NK-92 treated with Interleukin-12 subunit alpha and Interleukin-12 subunit beta, amount 100 ng/mL, for 24 hours (cell line): ENCODE data around the gene ZFP62.
A peak's percentile ranks its signal among the peaks of the same experiment; 100 is the strongest.

Source experiments
- DNase-seq: peaks from one replicate; lab custom pipeline; 2025; lab: John Stamatoyannopoulos, UW

ZFP62 gene

DNA sequence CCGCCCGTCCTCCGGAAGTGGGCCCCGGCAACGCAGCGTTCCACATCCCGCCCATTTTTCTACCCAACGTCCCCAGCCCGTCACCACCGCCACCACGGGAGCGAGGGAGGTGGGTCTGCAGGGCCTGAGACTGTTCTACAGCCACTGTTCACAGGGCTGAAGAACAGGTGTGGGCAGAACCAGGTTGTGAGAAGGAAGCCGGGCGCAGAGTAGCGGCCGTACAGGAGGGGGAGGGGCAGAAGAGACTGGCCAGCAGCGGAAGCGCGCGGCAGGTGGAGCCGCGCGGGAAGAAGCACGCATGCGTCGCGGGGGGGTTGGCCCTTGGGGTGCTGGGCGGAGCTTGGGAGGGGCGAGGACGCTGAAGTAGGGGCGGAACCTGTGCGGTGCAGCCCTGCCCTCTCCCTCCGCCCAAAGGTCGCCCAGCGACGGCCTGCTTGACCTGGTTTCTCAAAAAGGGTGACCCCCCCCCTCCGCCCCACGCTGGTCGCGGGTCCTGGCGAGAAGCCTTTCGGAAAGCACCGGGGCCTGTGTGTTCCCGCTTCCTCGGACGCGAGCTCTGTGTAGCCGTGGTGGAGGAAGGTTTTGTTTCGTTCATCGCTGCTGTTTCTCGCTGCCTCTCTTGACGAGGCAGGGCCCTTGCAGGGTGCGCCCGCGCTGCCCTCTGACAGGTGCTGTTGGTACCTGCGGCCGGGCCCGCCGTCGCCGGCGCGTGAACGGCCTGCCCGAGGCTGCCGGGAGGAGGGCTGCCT lies 50.7 kb downstream of the ZFP62 start:
- DNase-seq = peak; percentile 98

DNA sequence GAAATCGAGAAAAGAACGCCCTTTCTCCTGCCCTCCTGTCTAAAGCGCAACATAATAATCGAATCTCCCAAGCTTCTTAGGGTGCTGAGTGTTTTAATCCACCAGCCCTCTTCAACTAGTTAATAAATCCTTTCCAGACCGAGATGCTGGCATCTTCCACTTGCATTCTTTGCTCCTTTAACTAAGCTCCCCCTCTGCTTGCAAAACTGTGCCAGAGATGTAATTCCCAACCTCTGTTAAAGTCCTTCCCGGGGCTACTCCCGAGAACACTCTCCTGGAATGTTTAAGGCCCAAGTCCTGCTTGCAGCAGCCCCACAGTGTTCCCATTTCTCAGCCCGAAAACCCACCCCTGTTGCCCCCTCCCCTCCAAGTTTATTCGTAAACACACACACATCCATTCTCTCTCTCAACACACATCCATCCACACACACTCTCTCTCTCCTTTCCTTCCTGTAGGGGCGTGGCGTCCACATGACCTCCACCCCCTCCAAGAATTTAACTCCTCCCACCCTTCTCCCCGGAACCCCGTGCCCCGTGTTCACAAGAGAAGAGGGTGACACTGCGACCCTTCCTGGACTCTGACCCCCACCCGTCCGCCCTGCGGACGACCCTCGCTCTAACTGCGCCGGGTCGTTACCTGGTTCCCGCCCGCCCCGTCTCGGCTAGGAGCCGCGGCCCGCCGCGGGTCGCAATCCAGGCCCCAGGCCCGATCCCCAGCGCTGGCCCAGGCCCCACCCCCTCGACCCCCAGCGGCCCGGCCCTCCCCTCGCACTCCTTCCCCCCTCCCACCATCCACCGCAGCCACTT lies 51.5 kb downstream of the ZFP62 start:
- DNase-seq = peak; percentile 95

DNA sequence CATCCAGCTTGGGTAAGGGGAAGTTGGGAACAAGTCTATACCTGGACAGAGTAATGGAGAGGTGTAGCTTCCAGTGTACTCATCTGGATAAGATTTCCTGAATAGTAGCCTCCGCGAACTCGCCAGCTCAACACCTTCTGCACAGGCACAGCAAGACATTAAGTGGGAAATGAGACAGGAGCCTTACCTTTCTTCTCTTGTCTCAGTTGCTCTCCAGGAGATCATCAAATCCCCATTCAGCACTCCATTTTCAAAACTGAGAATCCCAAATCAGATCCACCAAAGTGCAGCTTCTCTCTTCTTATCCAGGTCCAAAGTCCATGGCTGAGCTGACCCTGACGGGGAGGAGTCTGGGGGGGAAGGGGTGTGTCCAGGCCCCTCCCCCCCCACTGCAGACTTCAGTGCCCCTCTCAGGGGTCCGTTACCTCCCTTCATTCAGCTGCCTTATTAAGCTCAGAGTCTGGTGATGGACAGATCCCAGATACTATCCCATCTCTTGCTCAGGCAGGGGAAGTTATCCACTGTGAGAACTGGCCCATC lies 52.5 kb downstream of the ZFP62 start:
- no peak for DNase-seq

DNA sequence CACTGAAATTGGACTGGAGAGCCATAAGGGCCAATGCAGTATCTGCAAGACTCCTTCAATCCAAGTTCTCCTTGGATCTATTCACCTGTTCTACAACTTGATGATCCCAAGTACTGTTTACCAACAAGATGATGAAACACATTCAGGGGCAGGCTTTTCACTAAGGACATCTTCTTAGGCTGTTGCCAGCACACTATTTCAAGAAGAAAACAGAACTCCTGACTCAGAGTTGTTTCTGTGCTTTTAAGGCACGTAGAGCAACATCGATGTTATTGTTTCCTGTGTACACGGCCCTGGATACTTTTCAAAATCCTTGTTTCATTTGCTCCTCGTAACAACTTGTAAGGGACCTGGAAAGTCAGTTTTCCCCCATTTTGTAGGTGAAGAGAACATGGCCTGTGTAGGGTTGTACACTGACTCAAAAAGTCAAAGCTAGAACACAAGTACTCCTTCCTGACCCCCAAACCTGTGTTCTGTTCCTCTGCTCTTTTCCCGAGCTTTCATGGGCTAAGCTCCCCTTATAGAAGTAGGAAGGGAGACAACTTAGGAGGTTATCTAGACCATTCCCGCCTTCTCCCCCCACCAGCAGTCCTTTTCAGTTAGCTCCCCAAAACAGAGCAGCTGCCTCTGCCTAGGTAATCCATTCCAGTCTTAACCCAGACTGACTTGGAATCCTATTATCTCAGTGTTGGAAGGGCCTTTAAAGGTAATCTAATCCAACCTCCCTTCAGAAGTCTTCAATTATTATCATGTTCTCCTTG lies 53.2 kb downstream of the ZFP62 start:
- DNase-seq = no peak

DNA sequence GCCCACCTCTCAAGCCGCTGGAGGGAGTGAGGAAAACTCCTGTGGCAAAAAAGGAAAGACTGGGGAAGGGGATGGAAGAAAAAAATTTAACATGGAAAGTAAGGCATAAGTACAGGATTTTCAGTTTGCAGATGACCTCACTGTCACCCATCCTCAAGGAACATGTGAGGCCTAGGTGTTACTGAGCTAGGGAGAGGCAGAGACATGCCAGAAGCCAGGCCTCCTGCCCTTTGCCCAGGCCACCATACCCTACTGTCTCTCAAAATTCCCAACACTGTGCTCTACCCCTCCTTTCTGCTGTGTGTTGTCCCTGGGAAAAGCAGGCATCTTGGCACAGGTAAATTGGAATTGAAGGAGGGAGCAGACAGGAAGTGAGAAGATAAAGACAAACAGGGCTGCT lies 54.0 kb downstream of the ZFP62 start:
- DNase-seq = no peak

DNA sequence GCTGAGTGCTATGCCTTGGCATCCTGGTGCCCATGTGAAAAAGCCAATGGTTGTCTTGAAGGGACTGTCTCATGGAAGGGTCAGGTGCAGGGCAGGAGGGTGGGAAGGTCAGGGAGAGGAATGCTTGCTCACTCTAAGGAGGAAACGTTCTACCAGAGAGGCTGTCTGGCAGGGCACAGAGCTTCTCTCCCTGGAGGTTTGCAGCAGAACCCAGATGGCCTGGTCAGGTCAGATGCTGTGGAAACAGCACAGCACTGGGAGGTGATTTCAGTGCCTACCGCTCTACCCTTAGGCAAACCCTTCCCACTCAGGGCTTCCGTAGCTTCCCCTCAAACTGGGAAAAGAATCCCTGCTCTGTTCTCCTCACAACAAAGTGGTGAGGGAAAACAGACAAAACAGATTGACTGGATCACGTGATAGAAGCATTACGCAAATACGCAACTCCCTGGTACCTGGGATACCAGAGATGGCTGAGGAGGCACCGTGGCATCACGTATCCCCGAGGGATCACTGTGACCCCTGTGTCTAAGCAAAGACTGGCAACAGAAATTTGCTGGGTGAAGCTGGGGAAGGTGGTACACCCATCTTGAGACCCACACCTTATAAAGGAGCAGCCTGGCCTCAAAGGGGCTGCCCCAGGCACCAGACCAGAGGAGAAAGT lies 54.6 kb downstream of the ZFP62 start:
- no peak for DNase-seq

DNA sequence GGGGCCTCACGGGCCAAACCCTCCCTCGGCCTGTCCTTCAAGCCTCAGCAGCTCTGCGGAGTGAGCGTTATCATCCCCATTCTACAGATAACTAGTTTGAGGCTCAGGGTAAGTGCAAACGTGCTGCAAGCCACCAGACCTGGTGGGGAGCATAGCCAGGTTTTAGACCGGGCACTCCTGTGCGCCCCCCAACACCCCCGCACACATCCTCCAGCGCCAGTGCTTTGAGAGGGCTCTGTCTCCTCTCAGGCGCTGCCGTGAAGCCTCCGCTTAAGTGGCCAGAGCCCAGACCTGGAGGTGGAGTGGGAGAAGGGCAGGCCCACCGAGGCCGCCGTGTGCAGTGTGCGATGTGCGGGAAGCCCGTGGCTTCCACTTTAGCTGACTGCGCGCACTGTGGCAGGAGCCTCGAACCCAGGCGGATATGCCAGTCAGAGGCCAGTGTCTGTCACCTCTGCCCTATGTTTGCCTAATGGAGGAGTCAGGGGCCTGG lies 56.9 kb downstream of the ZFP62 start:
- peak; percentile 41 for DNase-seq

DNA sequence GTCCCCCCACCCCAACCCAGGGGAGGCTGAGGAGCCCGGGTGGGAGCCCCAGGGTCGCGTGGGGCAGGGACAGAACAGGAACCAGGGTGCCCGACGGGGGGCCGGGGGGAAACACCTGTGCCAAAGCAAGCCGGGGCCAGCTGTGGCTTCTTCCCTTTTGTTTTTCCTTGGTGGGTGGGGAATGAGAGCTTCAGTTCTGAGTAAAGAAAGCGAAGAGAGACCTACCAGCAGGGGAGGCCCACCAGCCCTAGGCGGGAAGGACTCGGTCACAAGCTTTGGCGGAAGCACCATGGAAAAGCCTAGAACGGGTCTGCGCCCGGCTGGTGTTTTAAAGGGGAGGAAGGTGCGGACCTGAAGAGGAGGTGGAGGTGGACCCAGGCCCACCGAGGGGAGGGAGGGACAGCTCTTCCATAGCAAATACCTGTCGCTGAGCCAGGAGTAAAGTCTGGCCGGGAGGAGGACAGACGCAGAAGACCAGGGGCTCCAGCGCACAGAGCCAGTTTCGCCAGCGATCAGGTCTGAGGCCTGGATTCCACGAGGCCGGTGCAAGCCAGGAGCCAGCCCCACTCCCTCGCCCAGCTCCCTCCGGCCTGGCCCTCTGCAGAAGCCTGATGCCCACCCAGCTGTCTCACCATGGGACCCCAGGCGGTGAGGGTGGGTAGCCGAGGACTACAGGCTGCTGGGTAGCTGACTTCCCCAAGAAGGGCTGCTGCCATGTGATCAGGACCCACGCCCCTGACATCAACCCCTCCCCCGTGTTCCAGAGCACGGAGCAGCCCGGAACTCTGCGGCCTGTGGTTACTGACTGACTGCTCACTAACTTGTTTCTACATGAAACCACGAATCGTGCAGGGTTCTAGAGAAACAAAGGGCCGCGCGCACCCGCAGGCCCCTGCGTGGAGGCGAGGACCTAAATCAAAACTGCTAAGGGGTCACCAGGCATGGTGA lies 57.6 kb downstream of the ZFP62 start:
- DNase-seq = peak; percentile 90

DNA sequence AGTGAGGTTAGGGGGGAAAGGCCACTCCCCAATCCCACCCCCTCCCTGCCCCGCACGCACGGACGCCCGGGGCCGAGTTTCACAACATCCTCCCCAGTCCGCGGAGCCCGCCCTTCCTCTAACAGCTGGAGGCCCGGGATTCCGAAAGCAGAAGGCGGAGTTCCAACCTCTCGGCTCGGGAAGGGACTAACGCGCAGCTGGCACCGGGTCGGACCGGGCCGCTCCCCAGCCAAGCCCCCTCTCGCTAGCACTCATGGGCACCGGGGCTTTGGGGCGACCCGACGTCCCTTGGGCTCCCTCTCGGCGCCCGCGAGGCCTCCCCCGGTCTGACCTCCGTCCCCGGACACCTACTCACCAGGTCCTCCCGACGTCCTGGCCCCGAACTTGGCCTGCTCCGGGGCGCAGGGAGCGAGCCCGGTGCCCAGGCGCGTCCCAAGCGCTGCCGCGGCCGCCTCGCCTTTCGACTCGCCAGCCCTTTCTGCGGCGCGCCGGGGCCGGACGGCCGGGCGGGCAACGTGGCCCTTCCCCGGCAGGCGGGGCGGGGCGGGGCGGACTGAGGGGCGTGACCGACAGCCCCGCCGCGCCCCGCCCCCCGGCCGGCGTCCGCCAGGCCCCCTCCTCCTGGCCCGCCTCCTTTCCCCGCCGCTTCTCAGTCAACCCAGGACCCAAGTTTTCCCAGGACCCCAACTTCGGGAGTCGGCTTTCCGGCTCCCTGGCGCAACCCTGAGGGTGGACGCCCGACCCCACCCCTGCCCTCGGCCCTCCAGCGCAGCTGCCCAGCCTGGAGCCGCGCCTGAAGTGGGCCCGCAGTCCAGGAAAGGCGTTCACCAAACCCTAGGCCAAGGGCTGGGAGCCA lies 58.5 kb downstream of the ZFP62 start, which contains the start of gene MGAT1:
Gene MGAT1 (minus strand): TSS at position 482 of the 856 bp plus-strand sequence. CDS start 9,835 bp downstream, outside the sequence.
- peak; percentile 81 for DNase-seq

DNA sequence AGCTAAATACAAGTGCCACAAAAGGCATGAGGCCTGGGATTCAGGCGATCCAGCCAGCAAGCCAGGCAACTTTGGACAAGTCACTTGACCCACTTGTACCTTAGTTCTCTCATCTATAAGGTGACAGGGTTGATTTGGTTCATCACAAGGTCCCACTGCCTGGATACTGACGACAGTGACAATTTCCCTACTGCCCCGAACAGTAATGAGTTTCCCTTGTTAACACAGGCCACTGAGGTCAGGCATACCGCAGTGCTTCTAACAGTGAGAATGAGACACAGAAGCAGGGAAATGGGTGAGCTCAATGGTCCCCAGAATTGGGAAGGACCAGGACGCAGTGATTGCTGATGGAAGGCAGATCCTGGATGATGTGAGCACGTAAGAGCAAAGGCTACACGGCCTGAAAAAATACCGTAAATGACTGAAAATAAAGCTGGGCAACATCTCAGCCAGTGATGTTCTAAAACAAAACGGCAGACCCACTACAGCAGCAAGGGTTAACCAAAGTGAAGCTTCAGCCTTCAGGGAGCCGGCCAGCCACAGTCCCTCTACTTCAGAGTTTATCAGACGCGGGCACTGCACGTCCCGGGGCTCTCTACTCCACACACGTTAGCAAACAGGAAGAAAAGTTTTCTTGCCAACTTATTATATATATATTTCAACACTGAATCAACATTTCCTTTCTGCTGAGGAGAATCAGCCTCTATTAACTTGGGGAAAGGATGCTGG lies 59.3 kb downstream of the ZFP62 start:
- DNase-seq = no peak

DNA sequence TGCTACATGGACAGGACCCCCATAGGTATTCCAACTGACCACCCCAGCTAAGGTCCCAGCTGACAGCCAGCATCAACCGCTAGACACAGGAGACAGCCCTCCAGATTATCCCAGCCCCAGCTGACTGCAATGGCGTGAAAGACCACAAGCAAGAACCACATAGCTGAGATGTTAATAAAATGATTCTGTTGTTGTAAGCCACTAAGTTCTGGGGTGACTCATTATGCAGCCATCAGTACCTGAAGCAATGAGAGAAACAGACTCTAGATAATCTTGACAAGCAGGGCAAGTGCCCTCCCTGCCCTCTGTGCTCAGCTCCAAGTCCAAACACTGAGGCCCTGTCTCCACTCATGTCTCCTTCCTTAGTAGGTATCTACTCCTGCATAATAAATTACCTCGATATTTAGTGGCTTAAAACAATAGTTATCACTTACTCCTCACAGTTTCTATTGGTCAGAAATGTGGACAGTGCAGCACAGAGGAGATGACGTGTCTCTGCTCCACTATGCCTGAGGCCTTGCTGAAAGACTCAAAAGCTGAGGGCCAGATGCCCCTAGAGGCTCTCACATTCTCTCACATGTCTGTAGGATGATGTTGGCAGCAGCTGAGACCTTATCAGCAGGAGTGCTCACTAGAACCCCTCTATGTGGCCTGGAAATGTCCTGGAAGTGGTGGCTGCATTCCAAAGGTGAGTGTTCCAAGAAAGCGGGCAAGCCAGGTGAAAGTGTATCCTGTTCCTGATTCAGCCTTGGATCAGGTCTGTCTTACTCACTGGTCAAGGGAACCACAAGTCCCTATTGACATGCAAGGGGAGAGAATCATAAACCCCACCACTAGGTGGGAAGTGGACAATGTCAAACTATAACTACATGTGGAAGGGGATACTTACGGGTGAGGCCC lies 60.9 kb downstream of the ZFP62 start:
- peak; percentile 35 for DNase-seq

DNA sequence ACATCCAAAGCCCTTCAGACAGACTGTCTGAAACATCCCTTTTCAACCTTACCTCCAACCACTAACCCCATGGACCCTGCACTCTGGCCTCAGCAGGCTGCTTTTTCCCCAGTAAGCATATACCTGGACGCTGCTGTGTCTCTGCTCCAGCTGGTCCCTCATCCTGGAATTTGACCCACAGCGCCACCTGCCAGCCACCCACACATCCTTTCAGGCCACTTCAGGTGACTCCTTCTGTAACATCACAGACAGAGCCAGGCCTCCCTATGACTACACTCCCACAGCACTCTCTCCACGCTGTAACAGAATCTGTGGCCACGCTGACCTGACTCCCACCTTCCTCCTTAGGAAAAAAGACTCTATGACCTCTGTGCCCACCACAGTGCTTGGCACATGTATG lies 61.9 kb downstream of the ZFP62 start:
- DNase-seq = no peak

DNA sequence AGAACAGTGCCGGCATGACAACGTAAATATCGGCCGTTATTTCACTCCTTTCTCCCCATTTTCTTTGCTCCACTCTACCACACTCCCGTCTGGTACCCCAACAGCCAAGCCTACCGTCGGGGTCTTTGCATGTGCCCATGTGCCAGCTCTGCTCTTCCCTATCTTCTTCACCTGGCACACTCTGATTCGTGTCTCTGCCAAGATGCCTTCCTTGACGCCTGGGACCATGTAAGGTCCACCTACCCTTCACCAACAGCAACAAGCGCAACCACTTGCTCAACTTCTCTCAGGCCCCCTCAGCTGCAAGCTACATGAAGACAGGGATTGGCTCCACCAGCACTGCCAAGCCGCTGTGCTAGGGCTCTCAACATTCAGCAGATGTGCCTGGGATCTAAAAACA lies 62.9 kb downstream of the ZFP62 start:
- no peak for DNase-seq
